ENCODE results near the gene FOXO1.
A peak's percentile ranks its signal among the peaks of the same experiment; 100 is the strongest.

FOXO1 gene

GRCh38 chr13:40682449-40683240 lies 16.2 kb upstream of the FOXO1 start:
- peak; percentile 46 for TF ChIP-seq CTCF (IDR thresholded peaks at IDR 0.05; ENCODE audit: low read depth, low read length)
- DNase-seq (ENCODE audit: extremely low read depth, low read depth), result no peak

GRCh38 chr13:40681341-40682146 lies 15.1 kb upstream of the FOXO1 start:
- DNase-seq (ENCODE audit: extremely low read depth, low read depth), result no peak
- TF ChIP-seq CTCF (IDR thresholded peaks at IDR 0.05; ENCODE audit: low read depth, low read length), result no peak

- DNase-seq (ENCODE audit: extremely low read depth, low read depth), result no peak
- no peak for TF ChIP-seq CTCF (IDR thresholded peaks at IDR 0.05; ENCODE audit: low read depth, low read length)
Measured at GRCh38 chr13:40680659-40681323, 14.3 kb upstream of the FOXO1 start.

GRCh38 chr13:40679480-40679985 lies 13.1 kb upstream of the FOXO1 start:
- no peak for DNase-seq (ENCODE audit: extremely low read depth, low read depth)
- no peak for TF ChIP-seq CTCF (IDR thresholded peaks at IDR 0.05; ENCODE audit: low read depth, low read length)

- no peak for TF ChIP-seq CTCF (IDR thresholded peaks at IDR 0.05; ENCODE audit: low read depth, low read length)
- DNase-seq (ENCODE audit: extremely low read depth, low read depth), result no peak
Measured at GRCh38 chr13:40677064-40677463, 10.6 kb upstream of the FOXO1 start.

GRCh38 chr13:40676007-40676406 lies 9.6 kb upstream of the FOXO1 start:
- TF ChIP-seq CTCF (IDR thresholded peaks at IDR 0.05; ENCODE audit: low read depth, low read length), result no peak
- DNase-seq (ENCODE audit: extremely low read depth, low read depth), result no peak

Measured in AG09319 (cell line).